ENCODE data around the gene FBXO31.

FBXO31 gene

GRCh38 chr16:87350031-87350430 lies 33.5 kb downstream of the FBXO31 start (continued):
- no peak for TF ChIP-seq REPIN1 (tag by site-specific recombination; IDR thresholded peaks at IDR 0.05; ENCODE audit: low read depth)
- no peak for TF ChIP-seq ZNF175 (tag by site-specific recombination; IDR thresholded peaks at IDR 0.05)
- TF ChIP-seq, protein P1, sequence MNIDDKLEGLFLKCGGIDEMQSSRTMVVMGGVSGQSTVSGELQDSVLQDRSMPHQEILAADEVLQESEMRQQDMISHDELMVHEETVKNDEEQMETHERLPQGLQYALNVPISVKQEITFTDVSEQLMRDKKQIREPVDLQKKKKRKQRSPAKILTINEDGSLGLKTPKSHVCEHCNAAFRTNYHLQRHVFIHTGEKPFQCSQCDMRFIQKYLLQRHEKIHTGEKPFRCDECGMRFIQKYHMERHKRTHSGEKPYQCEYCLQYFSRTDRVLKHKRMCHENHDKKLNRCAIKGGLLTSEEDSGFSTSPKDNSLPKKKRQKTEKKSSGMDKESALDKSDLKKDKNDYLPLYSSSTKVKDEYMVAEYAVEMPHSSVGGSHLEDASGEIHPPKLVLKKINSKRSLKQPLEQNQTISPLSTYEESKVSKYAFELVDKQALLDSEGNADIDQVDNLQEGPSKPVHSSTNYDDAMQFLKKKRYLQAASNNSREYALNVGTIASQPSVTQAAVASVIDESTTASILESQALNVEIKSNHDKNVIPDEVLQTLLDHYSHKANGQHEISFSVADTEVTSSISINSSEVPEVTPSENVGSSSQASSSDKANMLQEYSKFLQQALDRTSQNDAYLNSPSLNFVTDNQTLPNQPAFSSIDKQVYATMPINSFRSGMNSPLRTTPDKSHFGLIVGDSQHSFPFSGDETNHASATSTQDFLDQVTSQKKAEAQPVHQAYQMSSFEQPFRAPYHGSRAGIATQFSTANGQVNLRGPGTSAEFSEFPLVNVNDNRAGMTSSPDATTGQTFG (tag by site-specific recombination; IDR thresholded peaks at IDR 0.05; ENCODE audit: borderline replicate concordance): no peak
- TF ChIP-seq ZNF146 (tag by site-specific recombination; IDR thresholded peaks at IDR 0.05): no peak
- TF ChIP-seq ZNF610 (tag by site-specific recombination; IDR thresholded peaks at IDR 0.05; ENCODE audit: borderline replicate concordance): no peak
- no peak for TF ChIP-seq ZNF600 (tag by site-specific recombination; IDR thresholded peaks at IDR 0.05)
- TF ChIP-seq ZBTB17 (tag by site-specific recombination; IDR thresholded peaks at IDR 0.05): no peak

GRCh38 chr16:87348616-87349157 lies 34.9 kb downstream of the FBXO31 start:
- POLR2A ChIA-PET: interaction anchor here (1.0 kb wide), 1 partner anchor 30 kb away, joined by 3 read pairs; no protein-coding TSS in a partner anchor
- Histone ChIP-seq H3K9me3 (ENCODE audit: control insufficient read depth, insufficient read depth, low read depth, low read length) (no peaks in the 10 kb centered on the region), H3K4me1 (ENCODE audit: control insufficient read depth, insufficient read depth, low read length) (no peaks in the 10 kb centered on the region), H3K36me3 (ENCODE audit: control insufficient read depth in 2 of 2, insufficient read depth in 1 of 2, low read length in 2 of 2) (peaks cover 0 to 36% of the 10 kb centered on the region in 2 experiments; a peak in 2 of 3 replicates), H3K4me3 (ENCODE audit: low read depth, low read length) (no peak overlapping the region), H3K27ac (ENCODE audit: extremely low read depth, low read depth, low read length) (no peak overlapping the region)
- TF ChIP-seq ZNF670 (tag by site-specific recombination; IDR thresholded peaks at IDR 0.05; ENCODE audit: low read depth) (no peak), ZNF792 (tag by site-specific recombination; IDR thresholded peaks at IDR 0.05) (no peak), ZNF138 (tag by site-specific recombination; IDR thresholded peaks at IDR 0.05; ENCODE audit: borderline replicate concordance) (no peak), ZNF19 (tag by site-specific recombination; IDR thresholded peaks at IDR 0.05; ENCODE audit: low read depth) (no peak), ZNF121 (tag by site-specific recombination; IDR thresholded peaks at IDR 0.05) (no peak), KLF8 (tag by site-specific recombination; IDR thresholded peaks at IDR 0.05) (no peak), ZNF133 (tag by site-specific recombination; IDR thresholded peaks at IDR 0.05) (no peak), ZNF341 (tag by site-specific recombination; IDR thresholded peaks at IDR 0.05; ENCODE audit: low read depth) (no peak), ZBTB10 (tag by site-specific recombination; IDR thresholded peaks at IDR 0.05) (no peak), ZNF23 (tag by site-specific recombination; IDR thresholded peaks at IDR 0.05; ENCODE audit: borderline replicate concordance) (no peak), ZNF221 (tag by site-specific recombination; IDR thresholded peaks at IDR 0.05; ENCODE audit: borderline replicate concordance) (no peak), KLF1 (tag by site-specific recombination; IDR thresholded peaks at IDR 0.05) (no peak), ZNF169 (tag by site-specific recombination; IDR thresholded peaks at IDR 0.05) (no peak), ZNF558 (tag by site-specific recombination; IDR thresholded peaks at IDR 0.05) (no peak), ZSCAN16 (tag by site-specific recombination; IDR thresholded peaks at IDR 0.05) (no peak), ZNF16 (tag by site-specific recombination; IDR thresholded peaks at IDR 0.05; ENCODE audit: low read depth) (no peak), GLIS1 (tag by site-specific recombination; IDR thresholded peaks at IDR 0.05) (no peak), KLF9 (tag by site-specific recombination; IDR thresholded peaks at IDR 0.05; ENCODE audit: low read depth) (no peak)
- TF ChIP-seq, protein P2, sequence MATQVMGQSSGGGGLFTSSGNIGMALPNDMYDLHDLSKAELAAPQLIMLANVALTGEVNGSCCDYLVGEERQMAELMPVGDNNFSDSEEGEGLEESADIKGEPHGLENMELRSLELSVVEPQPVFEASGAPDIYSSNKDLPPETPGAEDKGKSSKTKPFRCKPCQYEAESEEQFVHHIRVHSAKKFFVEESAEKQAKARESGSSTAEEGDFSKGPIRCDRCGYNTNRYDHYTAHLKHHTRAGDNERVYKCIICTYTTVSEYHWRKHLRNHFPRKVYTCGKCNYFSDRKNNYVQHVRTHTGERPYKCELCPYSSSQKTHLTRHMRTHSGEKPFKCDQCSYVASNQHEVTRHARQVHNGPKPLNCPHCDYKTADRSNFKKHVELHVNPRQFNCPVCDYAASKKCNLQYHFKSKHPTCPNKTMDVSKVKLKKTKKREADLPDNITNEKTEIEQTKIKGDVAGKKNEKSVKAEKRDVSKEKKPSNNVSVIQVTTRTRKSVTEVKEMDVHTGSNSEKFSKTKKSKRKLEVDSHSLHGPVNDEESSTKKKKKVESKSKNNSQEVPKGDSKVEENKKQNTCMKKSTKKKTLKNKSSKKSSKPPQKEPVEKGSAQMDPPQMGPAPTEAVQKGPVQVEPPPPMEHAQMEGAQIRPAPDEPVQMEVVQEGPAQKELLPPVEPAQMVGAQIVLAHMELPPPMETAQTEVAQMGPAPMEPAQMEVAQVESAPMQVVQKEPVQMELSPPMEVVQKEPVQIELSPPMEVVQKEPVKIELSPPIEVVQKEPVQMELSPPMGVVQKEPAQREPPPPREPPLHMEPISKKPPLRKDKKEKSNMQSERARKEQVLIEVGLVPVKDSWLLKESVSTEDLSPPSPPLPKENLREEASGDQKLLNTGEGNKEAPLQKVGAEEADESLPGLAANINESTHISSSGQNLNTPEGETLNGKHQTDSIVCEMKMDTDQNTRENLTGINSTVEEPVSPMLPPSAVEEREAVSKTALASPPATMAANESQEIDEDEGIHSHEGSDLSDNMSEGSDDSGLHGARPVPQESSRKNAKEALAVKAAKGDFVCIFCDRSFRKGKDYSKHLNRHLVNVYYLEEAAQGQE (tag by site-specific recombination; IDR thresholded peaks at IDR 0.05): no peak
- CTCF ChIA-PET: interaction anchor here (0.7 kb wide), 1 partner anchor 145 kb away, joined by 3 read pairs; no protein-coding TSS in a partner anchor

All from HEK293 (cell line).